NT2/D1 (cell line): ENCODE results near the gene GNRH2.
"Not testable (repeated sequence)": the region's sequence is repeated elsewhere in the genome, so short reads cannot be mapped to it uniquely, and the experiment has no call there.

ENCODE experiments used
- YY1 ChIP-seq: IDR thresholded peaks from 2 replicates; pipeline ENCODE4 v1.6.1; 2011; ENCODE audit not compliant: insufficient read length, insufficient read depth
- ZNF274 ChIP-seq: IDR thresholded peaks from 2 replicates; pipeline ENCODE4 v1.6.1; 2011; ENCODE audit warnings: mild to moderate bottlenecking, low read depth, low read length

DNA sequence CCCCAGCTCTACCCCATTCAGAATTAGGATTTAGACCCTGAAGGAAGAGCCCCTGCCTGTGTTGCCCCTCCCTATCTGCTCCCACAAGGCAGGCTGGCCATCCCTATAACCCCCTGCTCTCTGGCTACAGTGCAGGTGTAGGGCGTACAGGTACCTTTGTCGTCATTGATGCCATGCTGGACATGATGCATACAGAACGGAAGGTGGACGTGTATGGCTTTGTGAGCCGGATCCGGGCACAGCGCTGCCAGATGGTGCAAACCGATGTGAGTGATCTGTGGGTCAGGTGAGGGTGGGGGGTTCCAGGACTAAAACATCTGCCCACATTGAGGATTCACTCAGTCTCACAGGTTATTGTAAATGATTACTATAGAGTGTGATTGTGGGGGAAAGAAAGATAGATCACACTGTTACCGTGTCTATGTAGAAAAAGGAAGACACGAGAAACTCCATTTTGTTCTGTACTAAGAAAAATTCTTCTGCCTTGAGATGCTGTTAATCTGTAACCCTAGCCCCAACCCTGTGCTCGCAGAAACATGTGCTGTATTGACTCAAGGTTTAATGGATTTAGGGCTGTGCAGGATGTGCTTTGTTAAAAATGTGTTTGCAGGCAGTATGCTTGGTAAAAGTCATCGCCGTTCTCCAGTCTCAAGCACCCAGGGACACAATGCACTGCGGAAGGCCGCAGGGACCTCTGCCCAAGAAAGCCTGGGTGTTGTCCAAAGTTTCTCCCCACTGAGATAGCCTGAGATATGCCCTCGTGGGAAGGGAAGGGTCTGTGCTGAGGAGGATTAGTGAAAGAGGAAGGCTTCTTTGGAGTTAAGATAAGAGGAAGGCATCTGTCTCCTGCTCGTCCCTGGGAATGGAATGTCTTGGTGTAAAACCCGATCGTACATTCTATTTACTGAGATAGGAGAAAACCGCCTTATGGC, 20.6 kb upstream of the GNRH2 start:
- TF ChIP-seq YY1, ZNF274: not testable (repeated sequence)
